RWPE1 (cell line): Measurements from ENCODE around the gene PLEKHH1.

Source experiments
- CTCF ChIA-PET: fragments of 350-600 bp; sonication (Branson Sonifier 250); formaldehyde crosslinking; extraction: SDS; loops from one replicate; lab custom pipeline; 2021; lab: Yijun Ruan, JAX
- POLR2A ChIA-PET: fragments of 400-600 bp; formaldehyde crosslinking; extraction: SDS; loops from one replicate; lab custom pipeline; 2020; ENCODE audit warnings: antibody characterized with exemption; ENCODE audit not compliant: low non-redundant PET; lab: Yijun Ruan, JAX
- DNase-seq: peaks from one replicate; pipeline ENCODE4 v3.0.0; 2012; ENCODE audit warnings: low spot score
- H3K27ac ChIP-seq: fragments of 450-650 bp; 2 replicates; pipeline ENCODE4 v1.5.1; 2017
- CTCF ChIP-seq: fragments of 450-650 bp; conservative IDR thresholded peaks from 2 replicates; pipeline ENCODE4 v1.5.1; 2017; ENCODE audit warnings: low read depth, mild to moderate bottlenecking

The PLEKHH1 gene

GRCh38 chr14:67526676-67527459 is 6.2 kb upstream of the PLEKHH1 start:
- DNase-seq: peak; percentile 55
- ChIA-PET CTCF (interaction anchor here (0.5 to 5.2 kb wide), 24 partner anchors 8 to 216 kb away, joined by 3 to 84 read pairs (median 4); partner anchors contain the start of genes PIGH, PLEK2 and RDH12), POLR2A (no interaction called here)
- H3K27ac ChIP-seq: no peak overlapping the region
- peak; percentile 83 for TF ChIP-seq CTCF

DNA sequence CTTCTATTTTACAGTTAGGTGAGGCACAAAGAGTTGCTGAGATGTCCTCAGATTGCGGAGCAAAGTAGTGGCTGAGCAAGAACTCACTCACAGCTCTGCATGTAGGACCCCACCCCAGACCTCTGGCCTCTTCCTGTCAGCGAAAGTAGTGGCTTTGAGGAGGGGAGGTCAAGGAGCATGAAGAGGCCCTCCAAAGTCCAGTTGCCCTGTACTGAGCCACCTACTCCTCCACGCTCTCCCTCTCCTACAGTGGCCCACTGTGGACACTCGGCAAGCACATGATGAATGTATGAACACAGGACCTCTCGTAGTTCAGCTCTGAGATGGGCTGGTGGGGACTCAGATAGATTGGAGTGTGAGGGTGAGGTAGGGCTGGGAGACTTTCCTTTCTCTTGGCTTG is 5.3 kb upstream of the PLEKHH1 start:
- CTCF ChIA-PET: interaction anchor here (0.8 to 5.2 kb wide), 5 partner anchors 16 to 53 kb away, joined by 4 to 84 read pairs (median 5); no protein-coding TSS in a partner anchor
- POLR2A ChIA-PET: interaction anchor here (1.4 kb wide), 1 partner anchor 44 kb away, joined by 5 read pairs; no protein-coding TSS in a partner anchor
- no peak for DNase-seq
- H3K27ac ChIP-seq: no peak overlapping the region
- no peak for TF ChIP-seq CTCF

DNA sequence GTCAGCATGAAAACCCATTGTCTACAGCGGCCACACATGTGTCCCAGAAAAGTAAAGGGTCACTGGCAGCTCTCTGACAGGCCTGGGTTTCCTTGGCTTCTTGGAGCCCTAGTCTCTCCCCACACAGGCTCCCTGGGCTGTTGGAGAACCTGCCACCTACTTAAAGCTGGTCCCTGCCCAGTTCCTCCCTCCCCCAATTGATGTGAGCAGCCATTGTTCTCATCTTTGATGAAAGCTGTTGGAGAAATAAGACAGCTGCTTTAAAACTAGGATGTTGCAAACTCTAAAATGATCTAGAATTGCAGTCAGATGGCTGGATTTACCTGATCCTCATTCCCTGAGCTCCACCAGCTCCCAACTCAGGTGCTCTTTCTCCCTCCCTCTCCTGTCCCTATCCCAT is 4.8 kb upstream of the PLEKHH1 start:
- ChIA-PET POLR2A (interaction anchor here (1.4 kb wide), 1 partner anchor 43 kb away, joined by 5 read pairs; no protein-coding TSS in a partner anchor), CTCF (interaction anchor here (0.5 to 5.2 kb wide), 3 partner anchors 34 to 99 kb away, joined by 4 to 84 read pairs (median 10); no protein-coding TSS in a partner anchor)
- DNase-seq: no peak
- no peak overlapping the region for H3K27ac ChIP-seq
- no peak for TF ChIP-seq CTCF

DNA sequence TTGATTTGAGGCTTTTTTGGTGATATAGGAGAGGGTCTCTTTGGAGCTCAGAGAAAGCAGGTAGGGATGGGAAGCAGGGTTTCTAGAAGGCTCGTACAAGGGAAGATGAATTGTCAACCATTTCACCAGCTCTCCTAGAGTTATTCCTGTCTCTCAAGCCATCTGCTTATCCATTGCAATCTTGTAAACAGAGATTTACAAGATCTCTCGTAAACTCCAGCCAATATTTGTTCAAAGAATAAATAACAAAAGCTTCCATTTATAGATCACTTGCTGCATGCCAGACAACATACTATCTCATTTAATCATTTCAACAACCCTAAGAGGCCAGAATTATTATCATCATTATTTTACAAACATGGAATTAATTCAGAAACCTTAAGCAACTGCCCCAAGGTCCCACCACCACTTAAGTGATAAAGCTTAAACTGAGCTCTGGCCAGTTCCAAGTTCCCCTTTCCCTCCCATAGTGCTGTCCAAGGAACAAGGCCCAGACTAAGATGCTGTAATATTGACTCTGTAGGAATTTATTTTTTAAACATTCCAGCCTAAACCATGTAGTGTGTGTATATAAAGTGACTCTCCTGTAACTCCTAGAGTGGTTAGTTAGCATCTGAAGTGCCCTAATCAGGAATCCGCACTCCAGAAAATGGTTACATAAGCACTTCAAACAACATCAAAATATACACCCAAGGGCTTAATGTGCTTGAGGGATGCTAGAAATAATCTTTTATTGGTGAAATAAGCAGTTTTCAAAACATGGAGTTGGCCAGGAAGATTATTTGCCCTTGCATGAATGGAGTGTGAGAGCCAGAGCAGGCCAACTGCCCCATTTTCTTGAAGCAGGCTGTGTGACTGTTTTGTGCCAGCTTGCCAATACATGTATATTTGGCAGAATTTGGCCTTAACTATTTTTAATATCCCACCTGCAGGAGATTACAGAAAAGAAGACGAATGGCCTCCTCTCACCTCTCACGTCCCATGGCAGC is 2.8 kb upstream of the PLEKHH1 start:
- no peak for DNase-seq
- no peak overlapping the region for H3K27ac ChIP-seq
- CTCF ChIA-PET: interaction anchor here (0.7 to 2.3 kb wide), 4 partner anchors 29 to 103 kb away, joined by 3 to 10 read pairs (median 3); no protein-coding TSS in a partner anchor
- POLR2A ChIA-PET: no interaction called here
- TF ChIP-seq CTCF: no peak

GRCh38 chr14:67532606-67532997 is 488 bp upstream of the PLEKHH1 start:
- ChIA-PET CTCF (interaction anchor here (0.6 to 1.2 kb wide), 7 partner anchors 10 to 384 kb away, joined by 3 to 7 read pairs (median 5); no protein-coding TSS in a partner anchor), POLR2A (interaction anchor here (0.6 kb wide), 1 partner anchor 31 kb away, joined by 4 read pairs; no protein-coding TSS in a partner anchor)
- peak overlapping the region; percentile 36 for H3K27ac ChIP-seq
- no peak for TF ChIP-seq CTCF
- no peak for DNase-seq

DNA sequence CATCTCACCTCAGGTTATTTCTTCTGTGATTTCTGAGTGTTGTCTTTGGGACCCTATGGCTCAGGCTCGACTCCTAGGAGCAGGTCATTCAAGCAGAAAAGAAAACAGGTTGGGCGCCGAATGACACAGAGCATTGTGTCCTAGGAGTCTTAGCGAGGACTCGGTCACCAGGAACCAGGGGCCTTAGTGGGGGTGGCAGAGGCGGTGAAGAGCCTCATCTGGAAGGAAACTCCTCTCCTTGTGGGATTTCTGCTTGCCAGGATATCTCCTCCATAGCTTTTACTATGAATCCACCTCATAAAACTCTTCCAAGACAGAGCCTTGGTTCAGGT is 630 bp downstream of the PLEKHH1 start:
- ChIA-PET POLR2A (no interaction called here), CTCF (interaction anchor here (0.7 kb wide), 1 partner anchor 27 kb away, joined by 4 read pairs; no protein-coding TSS in a partner anchor)
- no peak for DNase-seq
- H3K27ac ChIP-seq: no peak overlapping the region
- no peak for TF ChIP-seq CTCF
